ENCODE measurements around the gene UNC13A. TPM values are rescaled to one million over a fixed set of nuclear protein-coding genes. Genes with fewer than 3 reads are reported as not detected.

Gene UNC13A
- total RNA-seq, 1 experiment from 2014 or later = 5.8 TPM

DNA sequence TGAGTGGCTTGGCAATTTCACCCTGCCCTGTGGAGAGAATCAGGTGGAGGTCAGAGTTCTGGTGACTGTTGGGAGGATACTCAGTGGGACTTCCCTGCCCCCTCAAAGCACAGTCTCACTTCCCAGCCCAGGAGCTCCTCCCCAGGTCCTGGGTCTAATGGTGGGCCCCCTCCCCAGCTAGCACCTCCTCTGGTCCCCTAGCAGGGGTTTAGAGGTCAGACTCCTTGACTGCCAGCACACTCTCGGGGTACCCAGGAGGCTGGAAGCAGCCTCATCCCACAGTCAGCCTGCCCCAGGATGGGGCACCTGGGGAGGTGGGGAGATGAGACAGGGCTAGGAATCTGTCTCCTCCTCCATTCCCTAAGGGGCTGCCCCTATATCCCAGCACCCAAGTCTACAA is 67.5 kb downstream of the UNC13A start:
- H3K4me1 ChIP-seq (ENCODE audit: insufficient read depth, low read length, poor library complexity, severe bottlenecking) = no peaks in the 10 kb centered on the region
- TF ChIP-seq EZH2 (IDR thresholded peaks at IDR 0.05; ENCODE audit: borderline replicate concordance, low read depth, low read length, poor library complexity, severe bottlenecking) (no peak), CTCF (conservative IDR thresholded peaks at IDR 0.05; ENCODE audit: low read depth, low read length) (no peak)
- ChIA-PET CTCF (no interaction called here), POLR2A (ENCODE audit: low non-redundant PET) (no interaction called here)
- no TSS peak for BruUV-seq (replicated peaks)
- no peak overlapping the region for H3K27ac ChIP-seq (ENCODE audit: low read depth, low read length, poor library complexity, severe bottlenecking)
- no peaks in the 10 kb centered on the region for H3K27me3 ChIP-seq (replicated peaks; ENCODE audit: insufficient read depth, low read depth, low read length, poor library complexity)
- H3K36me3 ChIP-seq (ENCODE audit: insufficient read depth, low read length, poor library complexity, severe bottlenecking) = no peaks in the 10 kb centered on the region
- no peak overlapping the region for H3K4me3 ChIP-seq (ENCODE audit: low read depth, low read length, poor library complexity, severe bottlenecking)
- H3K9me3 ChIP-seq (ENCODE audit: low read depth, low read length, poor library complexity, severe bottlenecking) = no peaks in the 10 kb centered on the region
- intact Hi-C loops (cut with micrococcal nuclease; ENCODE audit: unreplicated experiment) = no loop called here
- no peak for DNase-seq (ENCODE audit: low spot score)

DNA sequence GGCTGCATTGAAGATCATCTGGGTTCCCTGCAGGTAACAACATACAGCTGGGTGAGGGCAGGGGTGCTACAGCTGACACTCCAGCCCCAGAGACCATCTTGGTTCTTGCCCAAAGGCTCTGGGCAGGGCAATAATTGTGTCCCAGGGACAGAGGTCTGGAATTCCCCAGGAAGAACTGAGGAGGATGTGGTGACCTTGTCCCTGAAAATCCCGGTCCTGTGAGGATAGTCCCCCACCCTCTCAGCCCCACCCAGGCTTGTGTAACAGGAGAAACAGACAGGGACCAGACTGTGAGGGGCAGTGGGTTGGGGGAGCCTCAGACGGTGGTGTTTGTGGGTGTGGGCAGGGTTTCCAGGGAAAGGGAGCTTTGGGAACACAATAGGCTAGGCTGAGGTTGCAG is 69.2 kb downstream of the UNC13A start:
- DNase-seq (ENCODE audit: low spot score) = no peak
- intact Hi-C loops (cut with micrococcal nuclease; ENCODE audit: unreplicated experiment) = no loop called here
- ChIA-PET POLR2A (ENCODE audit: low non-redundant PET) (no interaction called here), CTCF (no interaction called here)
- H3K9me3 ChIP-seq (ENCODE audit: low read depth, low read length, poor library complexity, severe bottlenecking) = no peaks in the 10 kb centered on the region
- no peak overlapping the region for H3K27ac ChIP-seq (ENCODE audit: low read depth, low read length, poor library complexity, severe bottlenecking)
- H3K27me3 ChIP-seq (replicated peaks; ENCODE audit: insufficient read depth, low read depth, low read length, poor library complexity) = no peaks in the 10 kb centered on the region
- TF ChIP-seq CTCF (conservative IDR thresholded peaks at IDR 0.05; ENCODE audit: low read depth, low read length) = no peak
- TF ChIP-seq EZH2 (IDR thresholded peaks at IDR 0.05; ENCODE audit: borderline replicate concordance, low read depth, low read length, poor library complexity, severe bottlenecking) = no peak
- H3K36me3 ChIP-seq (ENCODE audit: insufficient read depth, low read length, poor library complexity, severe bottlenecking) = no peaks in the 10 kb centered on the region
- BruUV-seq (replicated peaks) = no TSS peak
- H3K4me1 ChIP-seq (ENCODE audit: insufficient read depth, low read length, poor library complexity, severe bottlenecking) = no peaks in the 10 kb centered on the region
- no peak overlapping the region for H3K4me3 ChIP-seq (ENCODE audit: low read depth, low read length, poor library complexity, severe bottlenecking)

DNA sequence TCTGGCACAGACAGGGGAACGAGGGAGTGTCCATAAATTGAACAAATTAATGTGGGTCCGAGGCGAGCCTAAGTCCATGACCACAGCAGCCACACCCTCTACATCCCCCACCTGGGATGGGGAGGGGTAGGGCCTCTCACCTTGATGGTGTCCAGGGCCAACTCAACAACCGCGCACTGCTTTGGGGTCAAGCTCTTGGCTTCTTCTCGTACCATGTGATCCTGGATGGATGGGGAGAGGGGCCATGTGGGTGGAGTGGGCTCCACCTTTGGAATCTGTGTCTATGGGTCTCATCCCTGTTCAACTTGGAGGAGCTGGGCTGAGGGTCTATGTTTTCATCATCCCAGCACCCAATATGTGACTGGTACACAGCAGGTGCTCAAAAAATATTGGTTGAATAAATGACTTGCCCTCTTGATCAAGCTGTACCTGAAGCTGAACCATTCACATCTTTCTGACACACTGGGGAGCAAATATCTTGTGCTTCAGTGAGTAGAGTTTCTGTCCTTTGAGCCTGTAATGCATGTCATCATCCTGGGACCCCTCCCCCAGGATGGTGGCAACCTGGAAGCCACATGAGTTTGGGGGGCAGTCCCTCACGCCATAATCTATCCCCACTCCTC is 69.8 kb downstream of the UNC13A start:
- no TSS peak for BruUV-seq (replicated peaks)
- TF ChIP-seq CTCF (conservative IDR thresholded peaks at IDR 0.05; ENCODE audit: low read depth, low read length) (no peak), EZH2 (IDR thresholded peaks at IDR 0.05; ENCODE audit: borderline replicate concordance, low read depth, low read length, poor library complexity, severe bottlenecking) (no peak)
- H3K4me3 ChIP-seq (ENCODE audit: low read depth, low read length, poor library complexity, severe bottlenecking) = no peak overlapping the region
- ChIA-PET CTCF (no interaction called here), POLR2A (ENCODE audit: low non-redundant PET) (interaction anchor here (0.5 kb wide), 1 partner anchor 64 kb away, joined by 3 read pairs; no protein-coding TSS in a partner anchor)
- H3K27me3 ChIP-seq (replicated peaks; ENCODE audit: insufficient read depth, low read depth, low read length, poor library complexity) = no peaks in the 10 kb centered on the region
- intact Hi-C loops (cut with micrococcal nuclease; ENCODE audit: unreplicated experiment) = no loop called here
- no peaks in the 10 kb centered on the region for H3K36me3 ChIP-seq (ENCODE audit: insufficient read depth, low read length, poor library complexity, severe bottlenecking)
- no peak for DNase-seq (ENCODE audit: low spot score)
- H3K27ac ChIP-seq (ENCODE audit: low read depth, low read length, poor library complexity, severe bottlenecking) = no peak overlapping the region
- no peaks in the 10 kb centered on the region for H3K4me1 ChIP-seq (ENCODE audit: insufficient read depth, low read length, poor library complexity, severe bottlenecking)
- no peaks in the 10 kb centered on the region for H3K9me3 ChIP-seq (ENCODE audit: low read depth, low read length, poor library complexity, severe bottlenecking)
